GM18499 (cell line): ENCODE results near the gene PPP2R3A.
"Not testable (repeated sequence)": the region's sequence is repeated elsewhere in the genome, so short reads cannot be mapped to it uniquely, and the experiment has no call there.

ENCODE experiments used
- ATAC-seq: cut with Tn5 transposase; IDR thresholded peaks from one replicate; pipeline ENCODE4 v1.9.1; 2021; ENCODE audit warnings: moderate number of reproducible peaks; ENCODE audit not compliant: insufficient read depth, unreplicated experiment

The PPP2R3A gene

DNA sequence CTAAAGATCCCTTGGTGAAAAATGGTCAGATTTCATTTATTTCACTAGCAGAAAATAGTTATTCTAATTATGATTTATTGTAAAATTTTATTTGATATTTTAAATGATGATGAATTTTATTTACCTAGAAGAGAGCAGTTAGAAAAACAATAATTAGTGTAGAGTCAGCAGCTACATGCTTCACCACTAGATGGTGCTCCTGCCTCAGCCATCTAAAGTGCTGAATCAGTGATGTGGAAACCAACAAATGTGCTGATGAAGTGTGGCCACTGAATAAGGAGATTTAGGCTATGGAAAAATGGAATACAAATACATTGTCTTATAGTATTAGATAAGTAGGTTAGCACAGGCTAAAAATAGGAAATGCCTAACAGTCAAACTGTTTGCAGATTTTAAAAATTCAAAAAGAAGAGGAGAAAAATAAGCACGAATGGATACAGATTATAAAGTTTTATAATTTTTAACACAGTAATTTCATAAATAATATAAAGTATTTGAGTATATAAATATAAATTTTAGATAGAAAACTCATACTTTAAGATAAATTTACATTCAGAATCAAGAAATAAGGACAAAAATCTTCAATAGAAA, 109.8 kb downstream of the PPP2R3A start:
- no peak for ATAC-seq

DNA sequence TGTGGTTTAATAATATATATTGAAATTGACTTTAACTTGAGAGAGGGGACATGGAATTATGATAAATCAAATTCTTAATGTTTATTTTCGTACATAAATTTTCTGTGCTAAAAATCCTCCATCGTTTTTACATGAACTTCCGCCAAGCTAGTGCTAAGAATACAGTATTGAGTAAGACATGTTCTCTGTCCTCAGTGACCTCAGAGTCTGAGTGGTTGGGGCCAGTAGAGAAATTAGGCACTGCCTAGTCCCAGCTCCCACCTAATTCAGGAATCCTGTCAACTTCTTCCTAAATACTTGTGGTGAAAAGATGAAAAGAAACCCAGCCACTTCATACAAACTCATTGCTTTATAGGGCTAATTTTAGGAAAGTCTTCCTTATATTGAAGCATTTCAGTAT, 110.3 kb downstream of the PPP2R3A start:
- ATAC-seq, result no peak

DNA sequence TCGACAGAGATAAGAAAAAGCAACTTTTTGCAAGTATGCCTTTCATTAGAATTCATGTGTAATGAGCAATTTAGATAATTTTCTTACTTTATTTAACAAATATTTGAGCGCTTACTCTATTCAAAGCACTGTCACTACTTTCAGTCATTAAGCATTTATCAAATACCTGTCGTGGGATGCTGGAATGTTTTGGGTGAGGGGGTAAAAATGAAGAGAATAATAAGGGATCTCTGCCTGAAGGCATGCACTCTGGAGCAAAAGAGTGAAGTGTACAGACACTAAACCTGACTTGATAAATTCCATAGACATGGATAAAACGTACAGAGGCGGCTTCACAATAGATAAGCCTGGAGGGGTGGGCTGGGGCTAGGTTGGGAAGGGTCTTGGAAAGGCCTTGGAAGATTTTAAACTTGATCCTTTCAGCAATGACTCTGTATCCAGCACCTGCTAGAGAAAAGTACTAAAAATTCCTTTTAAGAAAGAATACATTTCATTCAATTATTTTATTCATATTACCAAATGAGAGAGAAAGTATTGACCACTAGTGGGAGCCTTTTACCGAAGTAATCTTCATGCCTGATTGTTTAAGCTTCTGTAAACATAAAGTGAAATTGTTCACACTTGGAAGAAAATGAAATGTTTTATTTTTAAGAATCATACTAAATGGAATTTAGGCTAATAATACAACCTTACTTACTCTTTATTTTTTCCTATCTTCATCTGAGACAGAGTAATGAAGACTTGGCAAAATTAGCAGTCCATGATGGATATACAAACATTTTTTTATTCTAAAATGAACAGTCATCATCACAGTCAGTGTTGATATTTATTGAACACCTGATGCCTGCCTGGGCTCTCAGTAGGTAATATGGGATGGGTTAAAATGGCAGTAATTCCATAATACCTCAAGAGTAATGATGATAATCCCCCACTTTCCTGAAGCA, 113.2 kb downstream of the PPP2R3A start:
- no peak for ATAC-seq

DNA sequence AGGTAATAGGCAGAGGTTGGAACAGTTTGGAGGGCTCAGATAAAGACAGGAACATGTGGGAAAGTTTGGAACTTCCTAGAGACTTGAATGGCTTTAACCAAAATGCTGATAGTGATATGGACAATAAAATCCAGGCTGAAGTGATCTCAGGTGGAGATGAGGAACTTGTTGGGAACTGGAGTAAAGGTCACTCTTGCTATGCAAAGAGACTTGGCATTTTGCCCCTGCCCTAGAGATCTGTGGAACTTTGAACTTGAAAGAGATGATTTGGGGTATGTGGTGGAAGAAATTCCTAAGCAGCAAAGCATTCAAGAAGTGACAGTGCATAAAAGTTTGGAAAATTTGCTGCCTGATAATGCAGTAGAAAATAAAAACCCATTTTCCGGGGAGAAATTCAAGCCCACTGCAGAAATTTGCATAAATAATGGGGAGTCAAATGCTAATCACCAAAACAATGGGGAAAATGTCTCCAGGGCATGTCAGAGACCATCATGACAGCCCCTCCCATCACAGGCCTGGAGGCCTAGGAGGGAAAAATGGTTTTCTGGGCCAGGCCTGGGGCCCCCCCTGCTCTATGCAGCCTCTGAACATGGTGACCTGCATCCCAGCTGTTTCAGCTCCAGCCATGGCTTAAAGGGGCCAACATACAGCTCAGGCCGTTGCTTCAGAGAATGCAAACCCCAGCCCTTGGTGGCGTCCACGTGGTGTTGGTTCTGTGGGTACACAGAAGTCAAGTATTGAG, 118.3 kb downstream of the PPP2R3A start:
- ATAC-seq, result not testable (repeated sequence)

DNA sequence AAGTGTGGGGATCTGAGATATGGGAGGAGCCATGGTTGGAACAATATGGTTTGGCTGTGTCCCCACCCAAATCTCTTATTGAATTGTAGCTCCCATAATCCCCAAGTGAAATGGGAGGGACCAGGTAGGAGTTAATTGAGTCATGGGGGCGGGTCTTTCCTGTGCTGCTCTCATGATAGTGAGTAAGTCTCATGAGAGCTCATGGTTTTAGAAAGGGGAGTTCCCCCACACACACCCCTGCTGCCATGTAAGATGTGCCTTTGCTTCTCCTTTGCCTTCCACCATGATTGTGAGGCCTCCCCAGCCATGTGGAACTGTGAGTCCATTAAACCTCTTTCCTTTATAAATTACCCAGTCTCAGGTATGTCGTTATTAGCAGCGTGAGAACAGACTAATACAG, 119.5 kb downstream of the PPP2R3A start:
- not testable (repeated sequence) for ATAC-seq

DNA sequence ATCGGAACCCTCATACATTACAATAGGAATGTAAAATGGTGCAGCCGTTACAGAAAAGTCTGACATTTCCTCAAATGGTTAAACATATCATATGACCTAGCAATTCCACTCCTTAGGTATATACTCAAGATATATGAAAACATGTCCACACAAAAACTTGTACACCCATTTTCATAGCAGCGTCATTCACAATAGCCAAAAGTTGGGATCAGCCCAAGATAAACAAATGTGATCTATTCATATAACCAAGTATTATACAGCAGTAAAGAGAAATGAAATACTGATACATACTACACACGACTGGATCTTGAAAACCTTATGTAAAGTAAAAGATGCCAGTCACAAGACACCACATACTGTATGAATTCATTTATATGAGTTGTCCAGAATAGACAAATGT, 128.2 kb downstream of the PPP2R3A start:
- no peak for ATAC-seq

DNA sequence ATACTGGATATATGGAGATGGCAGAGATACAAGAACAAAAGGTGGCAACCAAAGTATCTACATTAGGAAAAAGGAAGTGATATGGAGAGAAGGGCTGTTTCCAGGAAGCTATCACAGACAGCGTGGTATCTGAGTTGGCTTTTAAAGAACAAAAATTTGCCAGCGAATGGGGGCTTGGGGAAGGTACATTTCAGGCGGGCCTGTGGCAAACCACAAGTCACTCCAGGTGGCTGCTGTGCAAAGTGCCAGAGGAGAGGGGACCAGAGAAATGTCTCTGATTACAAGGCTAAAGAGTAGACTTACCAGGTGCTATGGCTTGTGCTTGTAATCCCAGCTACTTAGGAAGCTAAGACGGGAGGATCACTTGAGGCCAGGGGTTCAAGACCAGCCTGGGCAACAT, 139.5 kb downstream of the PPP2R3A start:
- no peak for ATAC-seq

DNA sequence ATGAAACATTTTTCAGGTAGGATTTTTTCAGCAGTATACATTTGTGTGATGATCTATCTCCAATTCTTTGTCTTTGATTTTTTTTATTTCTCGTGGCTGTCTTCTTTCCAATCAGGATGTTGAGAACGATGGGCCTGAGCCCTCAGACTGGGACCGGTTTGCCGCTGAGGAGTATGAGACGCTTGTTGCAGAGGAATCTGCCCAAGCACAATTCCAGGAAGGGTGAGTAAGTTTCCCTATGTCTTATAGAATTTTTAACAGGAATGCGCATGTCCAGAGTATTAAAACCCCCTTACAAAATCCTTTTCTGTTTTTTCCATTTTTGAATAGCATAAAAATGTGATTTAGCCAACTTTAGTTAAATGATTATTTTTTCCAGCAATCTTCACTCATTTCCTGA, 140.6 kb downstream of the PPP2R3A start:
- ATAC-seq, result no peak

DNA sequence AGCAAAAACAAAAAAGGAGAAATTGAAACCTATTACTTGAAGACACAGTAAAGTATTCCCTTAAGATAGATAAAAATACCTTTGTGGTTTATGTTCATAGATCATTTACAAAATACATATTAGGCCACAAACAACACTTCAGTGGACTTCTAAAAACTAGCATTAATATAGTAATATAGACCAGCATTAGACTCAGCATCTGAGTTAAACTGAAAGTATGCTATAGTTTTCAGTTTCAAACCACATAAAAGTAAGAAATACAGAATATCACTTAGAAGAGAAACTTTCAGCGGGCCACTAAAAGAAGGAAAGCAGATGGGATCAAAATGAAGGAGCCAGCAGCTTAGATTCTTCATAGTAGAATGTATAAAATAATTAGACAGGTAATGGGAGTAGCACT, 144.0 kb downstream of the PPP2R3A start:
- ATAC-seq, result peak; percentile 95

DNA sequence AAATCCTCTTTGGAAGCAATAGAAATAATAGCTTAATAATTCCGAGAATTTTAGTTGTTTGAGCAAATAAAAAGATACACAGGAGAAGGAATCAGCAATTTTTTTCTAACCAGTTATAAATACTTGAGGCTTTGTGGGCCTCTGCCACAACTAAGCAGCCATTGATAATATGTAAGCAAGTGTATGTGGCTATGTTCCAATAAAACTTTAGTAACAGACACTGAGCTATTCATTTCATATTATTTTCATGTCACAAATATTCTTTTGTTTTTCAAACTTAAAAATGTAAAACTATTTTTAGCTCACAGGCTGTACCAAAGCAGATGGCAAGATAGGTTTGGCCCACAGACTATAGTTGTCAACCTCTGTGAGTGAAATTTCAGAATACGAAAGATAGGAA, 145.0 kb downstream of the PPP2R3A start:
- no peak for ATAC-seq

DNA sequence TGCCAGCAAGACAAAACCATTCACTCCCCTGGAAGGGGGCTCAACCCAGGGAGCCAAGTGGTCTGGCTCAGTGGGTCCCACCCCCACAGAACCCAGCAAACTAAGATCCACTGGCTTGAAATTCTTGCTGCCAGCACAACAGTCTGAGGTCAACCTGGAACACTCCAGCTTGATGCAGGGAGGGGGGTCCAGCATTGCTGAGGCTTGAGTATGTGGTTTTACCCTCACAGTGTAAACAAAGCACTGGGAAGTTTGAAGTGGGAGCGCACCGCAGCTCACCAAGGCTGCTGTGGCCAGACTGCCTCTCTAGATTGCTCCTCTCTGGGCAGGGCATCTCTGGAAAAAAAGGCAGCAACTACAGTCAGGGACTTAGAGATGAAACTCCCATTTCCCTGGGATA, 148.9 kb downstream of the PPP2R3A start:
- no peak for ATAC-seq

DNA sequence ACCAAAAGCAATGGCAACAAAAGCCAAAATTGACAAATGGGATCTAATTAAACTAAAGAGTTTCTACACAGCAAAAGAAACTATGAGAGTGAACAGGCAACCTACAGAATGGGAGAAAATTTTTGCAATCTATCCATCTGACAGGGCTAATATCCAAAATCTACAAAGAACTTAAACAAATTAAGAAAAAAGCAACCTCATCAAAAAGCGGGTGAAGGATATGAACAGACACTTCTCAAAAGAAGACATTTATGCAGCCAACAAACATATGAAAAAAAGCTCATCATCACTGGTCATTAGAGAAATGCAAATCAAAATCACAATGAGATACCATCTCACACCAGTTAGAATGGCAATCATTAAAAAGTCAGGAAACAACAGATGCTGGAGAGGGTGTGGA, 153.8 kb downstream of the PPP2R3A start:
- ATAC-seq, result not testable (repeated sequence)

DNA sequence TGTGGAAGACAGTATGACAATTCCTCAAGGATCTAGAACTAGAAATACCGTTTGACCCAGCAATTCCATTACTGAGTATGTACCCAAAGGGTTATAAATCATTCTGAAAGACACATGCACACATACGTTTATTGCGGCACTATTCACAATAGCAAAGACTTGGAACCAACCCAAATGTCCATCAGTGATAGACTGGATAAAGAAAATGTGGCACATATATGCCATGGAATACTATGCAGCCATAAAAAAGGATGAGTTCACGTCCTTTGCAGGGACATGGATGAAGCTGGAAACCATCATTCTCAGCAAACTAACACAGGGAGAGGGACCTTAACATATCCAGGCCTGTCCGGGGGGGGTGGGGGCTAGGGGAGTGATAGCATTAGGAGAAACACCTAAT, 154.3 kb downstream of the PPP2R3A start:
- ATAC-seq, result not testable (repeated sequence)

DNA sequence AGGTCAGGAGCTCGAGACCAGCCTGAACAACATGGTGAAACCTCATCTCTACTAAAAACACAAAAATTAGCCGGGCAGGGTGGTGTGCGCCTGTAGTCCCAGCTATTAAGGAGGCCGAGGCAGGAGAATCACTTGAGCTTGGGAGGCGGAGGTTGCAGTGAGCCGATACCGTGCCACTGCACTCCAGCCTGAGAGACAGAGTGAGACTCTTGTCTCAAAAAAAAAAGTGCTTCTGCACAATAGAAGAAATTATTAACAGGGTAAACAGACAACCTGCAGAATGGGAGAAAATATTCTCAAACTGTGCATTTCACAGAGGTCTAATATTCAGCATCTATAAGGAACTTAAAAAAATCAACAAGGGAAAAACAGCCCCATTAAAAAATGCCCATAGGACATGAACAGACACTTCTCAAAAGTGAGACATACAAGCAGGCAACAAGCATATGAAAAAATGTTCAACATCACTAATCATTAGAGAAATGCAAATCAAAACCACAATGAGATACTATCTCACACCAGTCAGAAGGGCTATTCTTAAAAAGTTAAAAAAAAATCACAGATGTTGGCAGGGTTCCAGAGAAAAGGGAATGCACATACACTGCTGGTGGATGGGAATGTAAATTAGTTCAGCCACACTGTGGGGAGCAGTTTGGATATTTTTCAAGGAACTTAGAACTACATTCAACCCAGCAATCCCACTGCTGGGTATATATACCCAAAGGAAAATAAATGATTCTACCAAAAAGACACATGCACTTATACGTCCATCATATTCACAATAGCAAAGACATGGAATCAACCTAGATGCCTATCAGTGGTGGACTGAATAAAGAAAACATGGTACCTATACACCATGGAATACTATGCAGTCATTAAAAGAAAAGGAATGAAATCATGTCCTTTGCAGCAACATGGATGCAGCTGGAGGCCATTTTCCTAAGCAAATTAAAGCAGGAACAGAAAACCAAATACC, 155.1 kb downstream of the PPP2R3A start:
- ATAC-seq, result peak; percentile 74

DNA sequence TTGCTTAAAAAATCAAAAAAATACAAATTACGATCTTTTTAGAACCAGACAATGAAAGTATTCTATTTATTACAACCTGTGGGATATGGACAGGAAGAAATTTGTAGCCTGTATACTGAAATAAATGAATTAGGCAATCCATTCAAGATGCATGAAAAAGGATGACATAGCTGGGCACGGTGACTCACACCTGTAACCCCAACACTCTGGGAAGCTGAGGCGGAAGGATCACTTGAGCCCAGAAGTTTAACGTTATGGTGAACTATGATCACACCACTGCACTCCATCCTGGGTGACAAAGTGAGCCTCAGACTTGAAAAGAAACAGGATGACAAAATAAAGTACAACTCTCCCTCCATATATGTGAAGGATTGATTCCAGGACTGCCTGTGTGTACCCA, 156.5 kb downstream of the PPP2R3A start:
- ATAC-seq, result no peak

DNA sequence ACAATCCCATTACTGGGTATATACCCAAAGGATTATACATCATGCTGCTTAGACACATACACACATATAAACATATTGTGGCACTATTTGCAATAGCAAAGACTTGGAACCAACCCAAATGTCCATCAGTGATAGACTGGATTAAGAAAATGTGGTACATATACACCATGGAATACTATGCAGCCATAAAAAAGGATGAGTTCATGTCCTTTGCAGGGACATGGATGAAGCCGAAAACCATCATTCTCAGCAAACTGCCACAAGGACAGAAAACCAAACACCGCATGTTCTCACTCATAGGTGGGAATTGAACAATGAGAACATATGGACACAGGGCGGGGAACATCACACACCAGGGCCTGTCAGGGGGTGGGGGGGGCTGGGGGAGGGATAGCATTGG, 166.1 kb downstream of the PPP2R3A start:
- ATAC-seq, result not testable (repeated sequence)

DNA sequence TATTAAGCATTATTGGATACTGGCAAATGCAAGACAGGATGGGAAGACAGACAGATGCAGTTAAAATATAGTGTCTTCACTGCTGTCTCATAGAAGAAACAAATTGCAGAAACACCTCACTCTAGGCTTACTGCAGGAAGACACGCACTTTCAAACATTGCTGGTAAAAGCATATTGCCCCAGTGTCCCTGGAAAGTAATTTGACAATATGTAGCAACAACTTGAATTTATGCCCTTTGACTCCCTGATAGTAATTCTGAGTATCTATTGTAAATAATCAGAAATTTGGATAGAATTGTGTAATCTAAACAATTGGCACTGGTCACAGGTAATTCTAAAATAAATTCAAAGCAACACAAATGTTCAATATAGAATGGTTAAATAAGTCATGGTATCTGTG, 168.6 kb downstream of the PPP2R3A start:
- no peak for ATAC-seq

DNA sequence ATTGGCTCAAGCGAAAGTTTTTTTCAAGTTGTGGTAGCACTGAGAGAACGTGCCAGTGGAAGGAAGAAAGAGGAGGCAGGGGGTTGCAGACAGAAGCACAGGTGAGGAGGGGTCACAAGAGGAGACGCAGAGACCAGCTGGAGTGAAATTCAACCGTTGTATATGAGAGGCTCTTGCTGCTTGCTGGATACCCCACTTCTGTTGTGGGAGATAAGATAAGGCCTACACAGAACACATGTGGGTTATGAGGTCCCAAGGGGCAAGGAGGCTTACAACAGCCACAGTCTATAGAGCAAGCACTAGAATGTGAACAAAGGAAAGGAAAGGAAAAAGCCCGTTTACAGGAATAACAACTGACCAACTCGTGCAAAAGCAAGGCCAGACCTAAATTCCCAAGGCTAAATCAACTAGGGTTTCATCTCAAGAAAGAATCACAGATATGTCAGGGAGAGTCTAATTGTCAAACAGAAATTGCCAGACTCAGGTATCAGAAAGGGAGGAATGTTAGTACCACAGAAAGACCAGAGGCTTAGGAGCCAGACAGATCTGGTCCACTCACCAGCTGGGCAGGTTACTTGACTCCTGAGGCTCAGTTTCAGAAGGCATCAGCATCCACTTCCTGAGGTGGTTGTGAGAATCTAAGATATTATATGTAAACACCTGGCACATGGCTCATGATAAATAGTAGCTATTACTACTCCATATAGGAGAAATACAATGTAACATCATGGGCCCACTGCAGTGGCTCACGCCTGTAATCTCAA, 169.7 kb downstream of the PPP2R3A start:
- no peak for ATAC-seq

DNA sequence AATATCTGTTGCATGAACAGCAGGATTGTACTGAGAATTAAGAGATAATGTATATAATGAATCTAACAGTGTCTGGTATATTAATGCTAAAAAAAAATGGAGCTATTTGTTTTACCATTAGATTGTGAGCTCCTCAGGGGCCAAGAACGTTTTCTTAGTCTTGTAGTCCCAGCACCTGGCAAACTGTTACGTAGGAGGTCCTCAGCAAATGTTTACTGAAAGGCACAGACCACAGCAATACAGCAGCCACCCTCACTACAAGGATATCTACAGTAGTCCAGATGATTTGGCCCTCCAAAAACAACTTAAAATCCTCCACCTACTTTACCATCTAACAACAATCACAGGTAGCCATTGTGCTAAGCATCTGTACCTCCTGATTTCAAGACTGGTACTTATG, 170.9 kb downstream of the PPP2R3A start:
- no peak for ATAC-seq
